Osteocyte (in vitro differentiated cells): ENCODE measurements around the gene ATP5MC3. TPM values are rescaled to one million over a fixed set of nuclear protein-coding genes. Genes with fewer than 3 reads are reported as not detected.

Experiments used
- DNase-seq: peaks from one replicate; pipeline ENCODE4 v3.0.0; 2021; ENCODE audit warnings: mixed read lengths; ENCODE audit not compliant: unreplicated experiment; ENCODE audit errors: extremely low spot score
- H3K27ac Mint-ChIP-seq: one replicate; pipeline ENCODE4 v1.8.0; 2021; ENCODE audit warnings: mild to moderate bottlenecking, mixed read lengths; ENCODE audit not compliant: unreplicated experiment
- H3K27me3 Mint-ChIP-seq: one replicate; pipeline ENCODE4 v1.8.0; 2021; ENCODE audit warnings: mixed read lengths; ENCODE audit not compliant: unreplicated experiment
- H3K36me3 Mint-ChIP-seq: one replicate; pipeline ENCODE4 v1.8.0; 2021; ENCODE audit warnings: mixed read lengths; ENCODE audit not compliant: unreplicated experiment
- H3K4me1 Mint-ChIP-seq: one replicate; pipeline ENCODE4 v1.8.0; 2021; ENCODE audit warnings: mixed read lengths; ENCODE audit not compliant: unreplicated experiment
- H3K4me3 Mint-ChIP-seq: one replicate; pipeline ENCODE4 v1.8.0; 2021; ENCODE audit warnings: mild to moderate bottlenecking, moderate library complexity, mixed read lengths; ENCODE audit not compliant: unreplicated experiment
- H3K9me3 Mint-ChIP-seq: one replicate; pipeline ENCODE4 v1.8.0; 2021; ENCODE audit warnings: mixed read lengths; ENCODE audit not compliant: unreplicated experiment
- CTCF ChIP-seq: fragments of 200-600 bp; sonication (generic); IDR thresholded peaks from 2 replicates; pipeline ENCODE4 v1.5.0; 2021; ENCODE audit warnings: antibody characterized with exemption, mild to moderate bottlenecking, moderate library complexity
- microRNA-seq: library from miRNA; unstranded; fragments of <30 nt; microRNA quantifications from one replicate; pipeline ENCODE4 v1.1.0, GENCODE V29; 2020; ENCODE audit not compliant: unreplicated experiment
- total RNA-seq: library from RNA; stranded (reverse); gene quantifications from 2 replicates; pipeline ENCODE4 v1.2.1, GENCODE V29; 2021

The ATP5MC3 gene
- total RNA-seq, 1 donor from 2014 or later, result 155 TPM

- no peak overlapping the region for H3K27ac Mint-ChIP-seq
- no peaks in the 10 kb centered on the region for H3K27me3 Mint-ChIP-seq
- H3K4me1 Mint-ChIP-seq, result peaks cover 4% of the 10 kb centered on the region
- peaks cover 8% of the 10 kb centered on the region for H3K9me3 Mint-ChIP-seq
- DNase-seq, result no peak
- no peak for TF ChIP-seq CTCF
- no peak overlapping the region for H3K4me3 Mint-ChIP-seq
- H3K36me3 Mint-ChIP-seq, result peaks cover 29% of the 10 kb centered on the region
Observed at GRCh38 chr2:175126661-175127060, 54.8 kb downstream of the ATP5MC3 start.

Small RNA genes within 50 kb of the gene (microRNA-seq; reads per million reads assigned to microRNA genes)
- 3.8 reads per million for gene MIR933

Other genes starting within 250 kb of the ATP5MC3 start
- gene CHN1, start 176.3 kb downstream of the ATP5MC3 start, total RNA-seq, result 22.3 and 23.7 TPM in 2 replicates
- 71.0 and 74.9 TPM in 2 replicates for gene ATF2, start 13.5 kb downstream of the ATP5MC3 start, total RNA-seq